ENCODE results near the gene CFAP161. TPM values are rescaled to one million over a fixed set of nuclear protein-coding genes. Genes with fewer than 3 reads are reported as not detected.
"Not testable (repeated sequence)": the region's sequence is repeated elsewhere in the genome, so short reads cannot be mapped to it uniquely, and the experiment has no call there.

The CFAP161 gene
- total RNA-seq, 1 experiment from 2014 or later: not detected

DNA sequence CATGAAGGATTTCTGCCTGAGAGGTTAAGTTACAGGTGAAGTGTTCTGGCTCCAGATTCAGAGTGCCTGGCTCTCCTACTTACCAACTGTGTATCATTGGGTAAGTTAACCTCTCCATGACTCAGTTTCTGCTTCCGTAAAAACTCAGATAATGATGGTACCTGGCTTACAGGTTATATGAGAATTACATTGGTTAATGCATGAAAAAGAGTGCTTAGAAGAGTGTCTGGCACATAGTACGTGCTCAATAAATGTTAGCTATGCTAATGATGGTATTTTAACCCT is 23.8 kb downstream of the CFAP161 start:
- no peak overlapping the region for H3K27ac Mint-ChIP-seq (ENCODE audit: unreplicated experiment)
- TF ChIP-seq, protein P1, sequence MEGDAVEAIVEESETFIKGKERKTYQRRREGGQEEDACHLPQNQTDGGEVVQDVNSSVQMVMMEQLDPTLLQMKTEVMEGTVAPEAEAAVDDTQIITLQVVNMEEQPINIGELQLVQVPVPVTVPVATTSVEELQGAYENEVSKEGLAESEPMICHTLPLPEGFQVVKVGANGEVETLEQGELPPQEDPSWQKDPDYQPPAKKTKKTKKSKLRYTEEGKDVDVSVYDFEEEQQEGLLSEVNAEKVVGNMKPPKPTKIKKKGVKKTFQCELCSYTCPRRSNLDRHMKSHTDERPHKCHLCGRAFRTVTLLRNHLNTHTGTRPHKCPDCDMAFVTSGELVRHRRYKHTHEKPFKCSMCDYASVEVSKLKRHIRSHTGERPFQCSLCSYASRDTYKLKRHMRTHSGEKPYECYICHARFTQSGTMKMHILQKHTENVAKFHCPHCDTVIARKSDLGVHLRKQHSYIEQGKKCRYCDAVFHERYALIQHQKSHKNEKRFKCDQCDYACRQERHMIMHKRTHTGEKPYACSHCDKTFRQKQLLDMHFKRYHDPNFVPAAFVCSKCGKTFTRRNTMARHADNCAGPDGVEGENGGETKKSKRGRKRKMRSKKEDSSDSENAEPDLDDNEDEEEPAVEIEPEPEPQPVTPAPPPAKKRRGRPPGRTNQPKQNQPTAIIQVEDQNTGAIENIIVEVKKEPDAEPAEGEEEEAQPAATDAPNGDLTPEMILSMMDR (IDR thresholded peaks at IDR 0.05; ENCODE audit: unreplicated experiment): no peak
- peaks cover 57% of the 10 kb centered on the region for H3K27me3 Mint-ChIP-seq (ENCODE audit: unreplicated experiment)
- H3K4me1 Mint-ChIP-seq (ENCODE audit: low read depth, unreplicated experiment): no peaks in the 10 kb centered on the region
- peaks cover 3% of the 10 kb centered on the region for H3K9me3 Mint-ChIP-seq (ENCODE audit: low read depth, unreplicated experiment)
- H3K36me3 Mint-ChIP-seq (ENCODE audit: insufficient read depth, unreplicated experiment): no peaks in the 10 kb centered on the region
- CTCF ChIA-PET: no interaction called here
- H3K4me3 Mint-ChIP-seq (ENCODE audit: low read depth, unreplicated experiment): no peak overlapping the region
- intact Hi-C loops (cut with micrococcal nuclease; ENCODE audit: unreplicated experiment): no loop called here
- no peak for DNase-seq
- BruUV-seq (replicated peaks): no TSS peak

DNA sequence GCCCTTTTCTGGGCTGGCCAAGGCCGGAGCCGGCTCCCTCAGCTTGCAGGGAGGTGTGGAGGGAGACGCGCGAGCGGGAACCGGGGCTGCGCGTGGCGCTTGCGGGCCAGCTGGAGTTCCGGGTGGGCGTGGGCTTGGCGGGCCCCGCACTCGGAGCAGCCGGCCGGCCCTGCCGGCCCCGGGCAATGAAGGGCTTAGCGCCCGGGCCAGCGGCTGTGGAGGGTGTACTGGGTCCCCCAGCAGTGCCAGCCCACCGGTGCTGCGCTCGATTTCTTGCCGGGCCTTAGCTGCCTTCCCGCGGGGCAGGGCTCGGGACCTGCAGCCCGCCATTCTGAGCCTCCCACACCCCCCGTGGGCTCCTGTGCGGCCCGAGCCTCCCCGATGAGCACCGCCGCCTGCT is 24.5 kb downstream of the CFAP161 start:
- CTCF ChIA-PET: interaction anchor here (0.6 kb wide), 1 partner anchor 841 kb away, joined by 3 read pairs; no protein-coding TSS in a partner anchor
- BruUV-seq (replicated peaks); DNase-seq; H3K4me1 Mint-ChIP-seq (ENCODE audit: low read depth, unreplicated experiment); H3K9me3 Mint-ChIP-seq (ENCODE audit: low read depth, unreplicated experiment); intact Hi-C loops (cut with micrococcal nuclease; ENCODE audit: unreplicated experiment); H3K36me3 Mint-ChIP-seq (ENCODE audit: insufficient read depth, unreplicated experiment); H3K27ac Mint-ChIP-seq (ENCODE audit: unreplicated experiment); H3K4me3 Mint-ChIP-seq (ENCODE audit: low read depth, unreplicated experiment): not testable (repeated sequence)
- peaks cover 52% of the 10 kb centered on the region for H3K27me3 Mint-ChIP-seq (ENCODE audit: unreplicated experiment)

DNA sequence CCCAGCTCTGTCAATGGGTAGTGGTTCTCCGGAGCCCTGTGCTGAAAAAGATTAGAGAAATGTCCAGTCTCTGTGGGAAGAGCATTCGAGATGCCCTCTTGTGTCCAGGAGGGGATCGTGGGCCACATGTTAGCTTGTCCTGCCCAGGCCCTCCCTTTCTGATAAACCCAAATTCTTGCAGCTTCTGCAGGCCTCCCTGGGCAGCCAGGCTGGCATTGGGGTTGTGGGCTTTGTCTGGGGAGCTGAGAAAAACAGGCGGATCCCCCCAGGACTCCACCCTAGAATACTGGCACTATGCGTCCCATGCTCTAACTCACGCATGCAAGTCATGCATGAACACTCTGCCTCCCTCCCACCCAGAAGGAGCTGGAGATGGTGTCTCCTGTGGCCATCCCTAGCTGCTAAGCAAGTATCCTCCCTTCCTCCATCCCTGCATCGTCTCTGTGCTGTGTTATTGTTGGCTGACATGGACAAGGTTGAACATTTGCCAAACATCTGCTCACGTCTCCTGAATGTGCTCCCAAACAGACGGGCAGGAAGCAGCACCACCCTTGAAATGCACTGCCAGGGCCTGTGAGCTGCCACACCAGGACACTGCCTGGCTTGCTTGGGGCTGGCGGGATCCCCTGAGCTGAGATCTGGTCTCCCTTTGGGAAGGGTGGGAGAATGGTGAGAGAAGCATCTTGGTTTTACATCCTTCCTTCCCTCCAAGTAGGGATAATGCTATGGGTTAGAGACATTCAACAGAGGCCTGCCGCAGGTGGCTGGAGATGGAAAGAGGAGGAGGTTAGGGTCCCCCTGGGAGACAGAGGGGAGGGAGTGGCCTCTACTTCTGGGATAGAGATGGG is 26.5 kb downstream of the CFAP161 start:
- no peak for DNase-seq
- Mint-ChIP-seq H3K36me3 (ENCODE audit: insufficient read depth, unreplicated experiment) (no peaks in the 10 kb centered on the region), H3K27ac (ENCODE audit: unreplicated experiment) (no peak overlapping the region), H3K27me3 (ENCODE audit: unreplicated experiment) (peaks cover 43% of the 10 kb centered on the region), H3K9me3 (ENCODE audit: low read depth, unreplicated experiment) (peaks cover 3% of the 10 kb centered on the region), H3K4me1 (ENCODE audit: low read depth, unreplicated experiment) (no peaks in the 10 kb centered on the region), H3K4me3 (ENCODE audit: low read depth, unreplicated experiment) (no peak overlapping the region)
- BruUV-seq (replicated peaks): no TSS peak
- intact Hi-C loops (cut with micrococcal nuclease; ENCODE audit: unreplicated experiment): no loop called here
- CTCF ChIA-PET: no interaction called here
- TF ChIP-seq, protein P1 (IDR thresholded peaks at IDR 0.05; ENCODE audit: unreplicated experiment): no peak

DNA sequence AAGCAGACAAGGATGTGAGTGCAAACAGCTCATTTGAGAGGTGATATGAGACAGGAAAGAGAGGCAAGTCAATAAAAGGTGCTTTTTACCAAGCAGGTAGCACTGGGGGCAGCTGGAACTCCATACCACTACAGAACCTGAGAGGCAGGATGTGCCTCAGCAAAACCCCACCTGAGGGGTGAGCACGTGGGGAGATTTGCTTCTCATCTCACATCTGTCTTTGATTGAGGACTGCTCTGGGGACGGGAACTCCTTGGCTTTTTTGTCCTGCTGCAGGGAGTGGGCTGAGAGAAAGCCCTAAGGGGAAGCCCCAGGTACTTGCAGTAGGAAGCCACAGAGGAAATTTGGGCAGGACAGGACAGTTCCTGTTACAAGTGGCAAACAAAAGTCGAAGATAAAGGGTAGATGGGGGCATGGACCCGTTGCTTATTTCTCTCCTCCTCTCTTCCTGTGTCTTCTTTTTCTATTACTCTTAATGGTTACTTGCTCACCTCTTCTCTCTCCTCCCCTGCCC is 27.1 kb downstream of the CFAP161 start:
- Mint-ChIP-seq H3K27ac (ENCODE audit: unreplicated experiment) (no peak overlapping the region), H3K36me3 (ENCODE audit: insufficient read depth, unreplicated experiment) (no peaks in the 10 kb centered on the region), H3K9me3 (ENCODE audit: low read depth, unreplicated experiment) (peaks cover 3% of the 10 kb centered on the region), H3K4me3 (ENCODE audit: low read depth, unreplicated experiment) (no peak overlapping the region), H3K4me1 (ENCODE audit: low read depth, unreplicated experiment) (no peaks in the 10 kb centered on the region), H3K27me3 (ENCODE audit: unreplicated experiment) (peaks cover 43% of the 10 kb centered on the region)
- TF ChIP-seq, protein P1 (IDR thresholded peaks at IDR 0.05; ENCODE audit: unreplicated experiment): no peak
- intact Hi-C loops (cut with micrococcal nuclease; ENCODE audit: unreplicated experiment): no loop called here
- CTCF ChIA-PET: no interaction called here
- no TSS peak for BruUV-seq (replicated peaks)
- DNase-seq: no peak

DNA sequence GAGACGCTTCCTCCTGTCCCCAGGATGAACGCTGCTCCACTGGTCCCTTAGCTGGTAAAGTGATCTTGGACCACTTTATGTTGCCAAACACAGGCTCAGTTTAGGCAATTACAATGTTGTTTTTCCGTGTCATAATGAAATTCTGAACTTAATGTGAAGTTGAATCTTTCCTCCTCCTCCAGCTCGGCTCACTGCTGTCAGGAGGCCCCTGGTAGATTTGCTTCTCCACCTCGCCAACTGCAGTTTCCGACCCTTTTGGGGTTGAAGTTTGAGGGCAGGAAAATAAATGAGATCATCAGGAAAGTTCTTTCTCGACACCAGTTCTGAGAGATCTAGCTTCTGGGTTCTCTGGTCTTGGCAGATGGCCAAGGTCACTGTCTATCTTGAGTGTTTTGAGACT is 27.8 kb downstream of the CFAP161 start:
- CTCF ChIA-PET: no interaction called here
- intact Hi-C loops (cut with micrococcal nuclease; ENCODE audit: unreplicated experiment): no loop called here
- no peak overlapping the region for H3K4me3 Mint-ChIP-seq (ENCODE audit: low read depth, unreplicated experiment)
- no peak for DNase-seq
- H3K9me3 Mint-ChIP-seq (ENCODE audit: low read depth, unreplicated experiment): peaks cover 3% of the 10 kb centered on the region
- no peaks in the 10 kb centered on the region for H3K36me3 Mint-ChIP-seq (ENCODE audit: insufficient read depth, unreplicated experiment)
- no peaks in the 10 kb centered on the region for H3K4me1 Mint-ChIP-seq (ENCODE audit: low read depth, unreplicated experiment)
- H3K27ac Mint-ChIP-seq (ENCODE audit: unreplicated experiment): no peak overlapping the region
- TF ChIP-seq, protein P1 (IDR thresholded peaks at IDR 0.05; ENCODE audit: unreplicated experiment): no peak
- H3K27me3 Mint-ChIP-seq (ENCODE audit: unreplicated experiment): peaks cover 39% of the 10 kb centered on the region
- BruUV-seq (replicated peaks): no TSS peak
